GM21367 (cell line): ENCODE measurements around the gene USP48.

Experiments used
- ATAC-seq: cut with Tn5 transposase; IDR thresholded peaks from one replicate; pipeline ENCODE4 v1.9.1; 2021; ENCODE audit not compliant: unreplicated experiment

The USP48 gene

GRCh38 chr1:21669258-21670058 lies 113.5 kb downstream of the USP48 start, which contains the start of gene RAP1GAP:
Gene RAP1GAP (minus strand): TSS chr1:21669357. CDS start chr1:21620032, 49,325 bp downstream.
- no peak for ATAC-seq

GRCh38 chr1:21668951-21669257 lies 114.0 kb downstream of the USP48 start:
- ATAC-seq = no peak

GRCh38 chr1:21668232-21668950 lies 114.6 kb downstream of the USP48 start:
- ATAC-seq = no peak

- ATAC-seq = no peak
These were observed 115.4 kb downstream of the USP48 start for GRCh38 chr1:21667348-21668231.

GRCh38 chr1:21666576-21667320 lies 116.2 kb downstream of the USP48 start:
- no peak for ATAC-seq

GRCh38 chr1:21665711-21666575 lies 117.0 kb downstream of the USP48 start:
- ATAC-seq = no peak

- ATAC-seq = no peak
These were observed 118.0 kb downstream of the USP48 start for GRCh38 chr1:21664806-21665588.

- ATAC-seq = no peak
These were observed 118.8 kb downstream of the USP48 start for GRCh38 chr1:21663951-21664805.

- no peak for ATAC-seq
These were observed 119.5 kb downstream of the USP48 start for GRCh38 chr1:21663248-21663950.

GRCh38 chr1:21662426-21663247 lies 120.3 kb downstream of the USP48 start:
- ATAC-seq = no peak

GRCh38 chr1:21661886-21662285 lies 121.1 kb downstream of the USP48 start:
- no peak for ATAC-seq

GRCh38 chr1:21659924-21660326 lies 123.0 kb downstream of the USP48 start:
- ATAC-seq = no peak

GRCh38 chr1:21659099-21659923 lies 123.6 kb downstream of the USP48 start:
- ATAC-seq = no peak

GRCh38 chr1:21657456-21658190 lies 125.3 kb downstream of the USP48 start:
- no peak for ATAC-seq

- no peak for ATAC-seq
These were observed 127.2 kb downstream of the USP48 start for GRCh38 chr1:21655748-21656147.
